AG08395 (cell line): ENCODE data around the gene GLIS2.

Experiments
- DNase-seq: peaks from one replicate; pipeline ENCODE4 v3.0.0; 2012; ENCODE audit warnings: mixed read lengths, low spot score

Gene GLIS2

DNA sequence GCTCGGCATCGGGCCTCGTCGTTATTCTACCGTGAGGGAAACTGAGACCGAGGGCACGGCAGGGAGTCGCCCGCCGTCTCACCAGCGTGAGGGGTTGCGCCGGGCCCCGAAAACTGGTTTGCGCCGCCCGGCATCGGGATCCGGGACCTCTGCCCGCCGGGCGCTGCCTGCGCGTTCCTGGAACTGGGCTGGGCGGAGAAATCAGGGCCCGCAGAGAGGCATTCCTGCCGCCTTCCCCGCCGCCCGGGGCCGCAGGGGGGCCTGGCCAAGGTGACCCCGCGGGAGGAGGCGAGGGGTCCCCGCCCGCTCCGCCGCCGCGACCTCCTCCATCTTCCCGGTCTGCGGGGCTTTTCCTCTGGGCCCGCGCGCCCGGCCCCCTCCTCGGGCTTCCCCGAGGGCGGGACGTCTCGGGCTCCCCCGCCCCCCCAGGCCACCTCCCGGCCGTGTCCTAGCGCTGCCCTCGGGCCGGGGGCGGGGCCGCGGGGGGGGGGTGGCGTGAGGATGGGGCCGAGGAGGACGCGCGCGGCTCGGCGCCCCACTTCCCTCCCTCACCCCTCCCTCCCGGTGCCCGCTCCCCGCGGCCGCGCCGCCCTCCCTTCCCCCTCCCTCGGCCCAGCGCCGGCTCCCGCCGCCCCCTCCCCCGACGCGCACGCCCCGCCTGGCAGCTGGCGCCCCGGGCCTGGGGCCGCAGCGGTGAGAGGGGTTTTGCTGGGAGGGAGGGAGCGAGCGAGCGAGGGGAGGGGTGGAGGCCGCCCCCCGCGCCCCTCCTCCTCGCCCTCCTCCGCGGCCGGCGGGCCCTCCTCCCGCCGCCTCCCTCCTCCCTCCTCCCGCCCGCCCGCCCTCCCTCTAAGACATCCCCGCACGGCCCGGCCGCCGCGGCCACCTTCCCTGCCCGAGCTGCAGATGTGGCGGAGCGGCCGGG lies at the start of gene GLIS2:
TSS of gene GLIS2 (plus strand) at position 882 of the 922 bp plus-strand sequence. CDS start 16,214 bp downstream, outside the sequence.
- peak; percentile 90 for DNase-seq

DNA sequence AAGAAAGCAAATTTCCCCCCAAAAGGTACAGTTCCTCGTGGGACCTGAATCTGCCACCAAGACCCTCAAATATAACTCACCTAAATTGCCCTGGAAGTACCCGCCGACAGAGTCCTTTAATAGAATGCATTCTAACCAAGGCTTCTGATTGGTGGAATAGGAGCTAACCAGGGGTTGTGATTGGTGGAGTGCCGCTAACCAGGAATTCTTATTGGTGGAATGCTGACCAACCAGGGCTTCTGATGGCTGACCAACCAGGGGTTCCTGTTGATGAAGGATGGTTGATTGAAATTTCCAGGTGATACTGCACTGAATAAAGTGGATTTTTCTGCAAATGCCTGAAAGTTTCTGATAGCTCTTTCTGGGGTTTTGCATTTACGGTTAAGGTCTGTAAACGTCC lies 49.5 kb upstream of the GLIS2 start:
- peak; percentile 19 for DNase-seq

DNA sequence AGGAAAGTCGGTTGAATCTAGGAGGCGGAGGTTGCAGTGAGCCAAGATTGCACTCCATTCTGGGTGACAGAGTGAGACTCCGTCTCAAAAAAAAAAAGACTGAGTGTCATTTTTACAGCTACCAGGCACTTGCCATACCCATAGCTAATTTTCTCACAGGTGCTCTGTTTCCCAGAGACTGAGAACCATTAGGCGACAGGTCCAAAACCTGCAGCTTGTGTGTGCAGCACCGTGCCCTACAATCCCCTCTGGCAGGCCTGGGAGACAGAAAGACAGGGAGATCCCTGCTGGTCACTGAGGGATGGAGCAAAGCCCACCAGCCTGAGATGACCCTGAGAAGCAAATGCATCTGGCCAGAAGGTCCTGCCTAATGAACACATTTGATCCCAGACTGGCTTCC lies 45.8 kb upstream of the GLIS2 start:
- no peak for DNase-seq

DNA sequence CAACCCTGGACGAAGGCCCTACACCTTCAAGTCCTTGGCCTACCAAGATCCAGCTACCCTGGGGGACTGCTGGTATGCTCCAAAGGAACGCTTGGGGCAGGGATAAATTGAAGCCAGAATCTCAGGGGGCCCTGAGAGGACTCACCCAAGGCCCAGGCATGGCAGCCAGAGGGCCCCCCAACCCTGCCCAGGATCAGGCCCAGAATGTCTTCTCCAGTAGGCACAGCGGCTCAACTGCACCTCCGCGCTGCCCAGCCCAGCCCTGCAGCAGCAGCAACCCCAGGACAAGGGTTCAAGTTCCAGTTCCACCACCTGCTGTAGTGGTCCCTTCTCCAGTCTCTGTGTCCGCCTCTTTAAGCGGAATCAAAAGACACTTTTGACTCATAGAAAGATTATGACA lies 45.3 kb upstream of the GLIS2 start:
- no peak for DNase-seq

DNA sequence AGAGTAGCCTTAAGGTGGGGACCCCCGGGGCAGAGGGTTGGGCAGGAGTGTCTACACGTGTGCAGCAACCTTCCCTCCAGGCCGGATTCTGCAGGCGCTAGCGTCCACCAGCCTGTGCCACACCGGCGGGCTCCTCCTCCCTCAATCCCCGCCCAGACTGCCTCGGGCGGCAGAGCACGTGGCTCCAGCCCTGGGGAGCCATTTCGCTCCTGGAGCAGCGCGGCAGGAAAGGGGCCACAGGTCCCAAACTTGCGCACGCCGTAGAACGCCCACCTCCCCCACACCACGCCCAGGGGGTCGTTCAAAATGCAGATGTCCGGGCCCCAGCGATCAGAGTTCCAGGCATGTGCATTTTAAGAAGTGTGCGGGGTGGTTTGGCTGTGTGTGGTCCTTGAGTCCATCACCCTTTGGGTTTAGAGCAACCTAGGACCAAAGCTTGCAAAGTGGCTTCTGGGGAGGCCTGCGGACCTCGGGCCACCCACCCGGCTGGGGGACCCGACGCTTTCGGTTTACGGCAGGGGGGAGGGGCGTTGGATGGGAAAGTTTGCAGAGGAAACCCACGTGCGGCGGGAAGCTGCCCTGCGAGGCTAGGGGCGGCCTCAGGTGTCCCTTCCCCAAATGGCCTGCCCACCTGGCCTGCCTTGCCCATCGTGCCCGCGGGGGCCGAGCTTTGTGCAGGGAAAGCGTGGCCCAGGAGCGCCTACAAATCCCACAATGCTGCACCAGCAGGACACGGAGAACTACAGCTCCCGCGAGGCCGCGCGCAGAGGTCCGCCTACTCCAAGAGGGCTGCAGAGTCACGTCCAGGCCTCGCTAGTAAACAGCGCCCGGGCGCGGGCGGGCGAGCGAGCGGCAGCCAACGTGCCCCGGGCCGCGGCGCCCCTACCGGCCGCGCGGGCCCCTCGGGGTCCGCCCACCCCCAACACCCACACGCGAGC lies 44.4 kb upstream of the GLIS2 start:
- DNase-seq, result peak; percentile 89

DNA sequence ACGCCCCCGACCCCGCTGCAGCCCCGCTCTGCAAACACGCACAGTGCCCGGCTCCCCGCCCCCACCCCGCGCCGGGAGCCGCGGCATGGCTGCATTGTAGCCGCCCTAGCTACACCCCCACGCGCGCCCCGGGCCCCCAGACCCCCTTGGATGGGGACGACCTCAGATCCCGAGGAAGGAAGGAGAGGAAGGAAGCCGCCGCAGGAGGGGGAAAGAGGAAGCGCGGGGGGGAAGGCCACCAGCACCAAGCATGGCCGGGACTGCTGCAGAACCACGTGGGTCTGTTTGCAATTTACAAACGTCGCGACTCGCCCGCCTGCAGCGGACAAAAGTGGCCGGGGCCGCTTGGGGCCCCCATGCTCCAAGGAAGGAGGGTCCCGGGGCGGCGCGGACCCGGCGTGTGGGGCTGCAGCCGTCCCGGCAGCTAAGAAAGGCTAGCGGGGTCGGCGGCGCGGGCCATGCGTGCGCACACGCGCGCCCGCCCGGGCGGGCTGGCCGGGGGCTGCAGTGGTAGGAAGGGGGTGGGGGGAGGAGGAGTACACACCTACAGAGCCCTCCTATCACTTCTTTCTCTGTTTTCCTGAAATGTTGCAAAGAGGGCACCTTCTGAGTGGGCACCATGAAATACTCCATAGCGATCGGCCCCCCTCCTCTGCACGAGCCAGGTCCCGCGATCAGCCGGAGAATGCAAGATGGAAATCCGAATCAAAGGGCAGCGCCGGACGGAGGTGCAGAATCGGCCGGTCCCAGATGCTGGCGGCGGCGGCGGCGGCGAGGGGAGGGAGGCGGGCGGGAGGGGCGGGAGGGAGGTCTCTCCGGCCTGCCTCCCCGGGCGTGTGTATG lies 43.5 kb upstream of the GLIS2 start:
- DNase-seq, result peak; percentile 36

DNA sequence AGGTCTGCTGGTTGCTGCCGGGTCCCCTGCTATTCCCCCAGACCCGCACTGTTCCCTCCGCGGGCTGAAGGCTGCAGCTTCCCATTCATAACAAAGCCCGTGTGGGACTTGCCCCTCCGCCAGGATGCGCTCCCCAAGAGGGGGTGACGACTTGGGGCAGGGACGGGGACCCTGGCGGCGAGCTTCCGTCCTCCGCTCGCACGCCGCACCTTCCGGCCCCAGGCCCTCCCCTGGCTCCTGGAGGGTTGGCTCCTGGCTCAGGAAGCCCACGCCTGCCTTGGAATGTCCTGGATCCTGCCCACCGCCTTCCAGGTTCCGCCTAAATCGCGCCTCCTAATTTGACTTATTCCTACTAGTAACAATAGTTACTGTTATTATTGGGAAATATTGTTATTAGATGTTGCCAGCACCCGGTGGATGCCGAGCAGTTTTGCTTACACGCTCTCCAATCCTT lies 42.0 kb upstream of the GLIS2 start:
- no peak for DNase-seq

DNA sequence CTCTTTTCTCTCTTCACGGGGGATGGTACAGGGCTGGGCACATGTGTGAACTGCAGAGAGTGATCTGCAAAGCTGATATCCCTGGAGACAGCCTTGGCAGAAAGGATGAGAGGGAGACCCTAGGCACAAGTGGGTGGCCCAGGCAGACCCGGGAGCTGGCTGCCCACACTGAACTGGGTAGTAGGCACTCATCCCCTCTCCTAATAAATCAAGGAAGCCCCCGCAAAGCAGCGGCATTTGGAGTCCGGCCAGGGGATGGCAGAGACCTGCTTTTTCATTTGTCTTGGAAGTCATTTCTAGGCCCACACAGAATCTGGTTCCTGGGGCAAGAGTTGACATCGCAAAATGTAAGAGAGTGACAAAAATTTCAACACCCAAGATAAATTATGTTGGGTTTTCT lies 40.0 kb upstream of the GLIS2 start:
- no peak for DNase-seq

DNA sequence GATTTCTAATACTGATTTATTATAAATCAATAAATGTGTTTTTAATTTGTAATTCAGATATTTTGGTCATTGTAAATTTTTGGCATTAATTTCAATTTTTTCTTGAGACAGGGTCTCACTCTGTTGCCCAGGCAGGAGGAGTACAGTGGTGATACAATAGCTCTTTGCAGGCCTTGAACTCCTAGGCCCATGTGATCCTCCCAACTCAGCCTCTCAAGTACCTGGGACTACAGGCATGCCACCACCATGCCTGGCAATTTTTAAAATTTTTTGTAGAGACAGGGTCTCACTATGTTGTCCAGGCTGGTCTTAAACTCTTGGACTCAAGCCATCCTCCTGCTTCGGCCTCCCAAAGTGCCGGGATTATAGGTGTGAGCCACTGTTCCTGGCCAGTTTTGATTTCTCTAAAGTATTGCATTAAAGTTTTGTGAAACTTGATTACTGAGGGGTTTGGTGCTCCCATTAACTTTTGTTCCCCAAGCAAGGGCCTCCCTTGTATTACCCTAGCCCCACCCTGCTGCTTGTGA lies 37.8 kb upstream of the GLIS2 start:
- no peak for DNase-seq

DNA sequence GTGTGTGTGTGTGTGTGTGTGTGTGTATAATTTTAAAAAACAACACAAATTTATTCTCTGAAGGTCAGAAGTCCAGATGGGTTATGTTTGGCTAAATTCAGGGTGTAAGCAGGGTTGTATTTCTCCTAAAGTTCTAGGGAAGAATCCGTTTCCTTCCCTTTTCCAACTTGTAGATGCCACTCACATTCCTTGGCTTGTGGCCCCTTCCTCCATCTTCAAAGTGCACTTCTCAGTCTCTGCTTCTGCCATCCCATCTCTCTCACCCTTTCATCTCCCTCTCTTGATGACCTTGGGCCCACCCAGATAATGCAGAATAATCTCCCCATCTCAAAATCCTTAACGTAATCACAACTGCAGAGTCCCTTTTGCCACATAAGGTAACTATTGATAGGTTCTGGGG lies 35.2 kb upstream of the GLIS2 start:
- DNase-seq, result no peak

DNA sequence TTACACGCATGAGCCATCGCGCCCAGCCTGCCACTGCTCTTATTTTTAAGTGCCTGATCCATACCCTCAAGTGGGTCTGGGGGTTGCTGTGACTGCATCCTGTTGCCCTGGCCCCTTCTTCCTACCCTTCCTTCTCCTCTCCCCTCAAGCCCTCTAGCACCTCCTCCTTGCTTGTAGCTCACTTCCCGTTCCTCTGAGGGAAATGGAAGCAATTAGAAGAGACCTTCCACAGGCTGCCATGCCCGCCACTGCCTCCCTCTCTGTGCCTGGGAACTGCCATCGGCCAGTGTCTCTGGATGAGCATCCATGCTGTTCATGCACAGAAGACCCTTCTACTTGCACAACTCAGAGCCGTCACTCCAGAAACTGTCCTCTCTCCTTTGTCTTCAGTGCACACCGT lies 32.4 kb upstream of the GLIS2 start:
- no peak for DNase-seq

DNA sequence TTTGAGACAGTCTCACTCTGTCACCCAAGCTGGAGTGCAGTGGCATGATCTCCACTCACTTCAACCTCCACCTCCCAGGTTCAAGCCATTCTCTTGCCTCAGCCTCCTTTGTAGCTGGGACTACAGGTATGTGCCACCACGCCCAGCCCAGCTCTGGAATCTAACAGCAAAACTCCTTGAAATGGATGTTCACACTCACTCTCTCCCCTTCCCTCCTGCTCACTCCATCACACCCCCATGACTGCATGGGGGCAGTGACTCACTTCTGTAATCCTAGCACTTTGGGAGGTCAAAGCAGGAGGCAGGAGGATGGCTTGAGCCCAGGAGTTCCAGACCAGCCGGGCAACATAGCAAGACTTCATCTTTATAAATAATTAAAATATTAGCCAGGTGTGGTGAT lies 31.9 kb upstream of the GLIS2 start:
- no peak for DNase-seq

DNA sequence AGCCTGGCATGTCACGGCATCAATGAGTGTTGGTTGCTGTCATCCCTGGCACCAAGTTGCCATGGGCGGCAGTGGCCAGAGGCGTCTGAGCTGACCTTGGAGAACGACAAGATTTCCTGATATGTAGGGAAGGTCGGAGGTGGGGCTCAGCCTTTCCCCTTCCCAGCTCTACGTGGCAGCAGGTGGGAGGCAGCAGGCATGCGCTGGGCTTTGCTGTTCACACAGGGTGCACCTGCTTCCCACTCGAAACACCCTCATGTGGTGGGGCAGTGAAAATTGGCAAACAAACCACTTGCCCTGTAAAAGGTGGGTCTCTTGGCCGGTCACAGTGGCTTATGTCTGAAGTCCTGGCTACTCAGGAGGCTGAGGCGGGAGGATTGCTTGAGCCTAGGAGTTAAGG lies 30.7 kb upstream of the GLIS2 start:
- no peak for DNase-seq

DNA sequence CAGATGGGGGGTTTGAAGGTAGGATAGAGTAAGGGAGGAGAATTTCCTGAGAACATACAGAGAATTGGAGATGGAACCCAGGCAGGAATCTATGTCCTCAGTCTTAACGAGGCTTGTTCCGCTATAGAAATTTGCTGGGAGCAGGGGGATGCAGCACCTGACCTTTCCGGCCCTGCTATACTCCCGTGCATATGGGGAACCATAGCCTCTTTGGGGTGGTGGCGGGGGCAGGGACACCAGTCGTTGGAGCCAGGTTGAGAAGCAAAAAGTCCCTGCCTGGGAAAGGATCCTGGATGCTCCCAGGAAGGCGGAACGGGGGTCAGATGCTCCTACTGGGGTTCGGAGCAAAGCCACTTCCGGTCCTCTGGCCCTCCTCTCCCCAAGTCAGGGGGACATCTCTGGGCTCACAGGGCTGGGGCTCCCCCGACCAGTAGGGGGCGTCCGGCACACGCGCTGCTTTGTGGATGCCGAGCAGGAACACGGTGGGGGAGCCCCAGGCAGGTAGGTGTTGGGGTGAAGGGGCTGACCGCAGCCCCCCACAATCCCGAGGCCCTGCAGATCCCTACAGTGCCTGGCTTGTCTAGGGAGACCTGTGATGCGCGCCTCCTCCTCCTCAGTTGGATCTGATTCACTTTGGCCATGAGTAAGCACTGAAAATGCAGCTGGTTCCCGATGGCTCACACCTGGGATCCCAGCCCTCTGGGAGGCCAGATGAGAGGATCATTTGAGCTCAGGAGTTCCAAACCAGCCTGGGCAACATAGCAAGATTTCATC lies 27.5 kb upstream of the GLIS2 start:
- peak; percentile 65 for DNase-seq

DNA sequence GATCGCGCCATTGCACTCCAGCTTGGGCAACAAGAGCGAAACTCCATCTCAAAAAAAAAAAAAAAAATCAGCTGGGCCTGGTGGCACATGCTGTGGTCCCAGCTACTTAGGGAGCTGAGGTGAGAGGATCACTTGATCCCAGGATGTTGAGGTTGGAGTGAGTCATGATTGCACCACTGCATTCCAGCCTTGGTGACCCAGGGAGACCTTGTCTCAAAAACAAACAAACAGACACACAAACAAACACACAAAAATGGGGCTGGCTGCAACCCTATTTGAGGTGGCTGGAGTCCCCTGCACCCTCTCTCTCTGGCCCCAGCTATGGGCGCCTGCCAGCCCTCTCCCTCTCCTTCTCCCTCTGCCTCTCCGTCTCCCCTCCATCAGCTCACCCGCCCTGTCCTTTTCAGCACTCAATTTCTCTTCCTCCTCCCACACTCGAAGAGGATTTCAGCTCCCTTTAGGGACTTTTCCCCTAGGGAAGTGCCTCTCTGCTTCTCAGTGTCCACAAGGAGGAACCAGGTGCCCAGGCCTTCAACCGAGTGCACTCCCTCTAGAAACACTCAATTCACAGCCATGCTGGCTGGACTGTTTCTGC lies 25.5 kb upstream of the GLIS2 start:
- peak; percentile 38 for DNase-seq

DNA sequence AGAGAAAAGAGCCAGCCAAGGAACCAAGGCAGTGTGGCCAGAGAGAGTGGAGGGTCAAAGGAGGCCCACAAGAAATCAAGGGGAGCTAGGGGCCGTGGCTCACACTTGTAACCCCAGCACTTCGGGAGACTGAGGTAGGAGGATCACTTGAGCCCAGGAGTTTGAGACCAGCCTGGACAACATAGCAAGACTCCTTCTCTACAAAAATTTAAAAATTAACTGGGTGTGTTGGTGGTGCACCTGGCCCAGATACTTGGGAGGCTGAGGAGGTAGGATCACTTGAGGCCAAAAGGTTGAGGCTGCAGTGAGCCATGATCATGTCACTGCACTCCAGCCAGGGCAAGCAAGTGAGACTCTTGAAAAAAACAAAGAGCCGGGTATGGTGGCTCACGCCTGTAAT lies 24.2 kb upstream of the GLIS2 start:
- no peak for DNase-seq

DNA sequence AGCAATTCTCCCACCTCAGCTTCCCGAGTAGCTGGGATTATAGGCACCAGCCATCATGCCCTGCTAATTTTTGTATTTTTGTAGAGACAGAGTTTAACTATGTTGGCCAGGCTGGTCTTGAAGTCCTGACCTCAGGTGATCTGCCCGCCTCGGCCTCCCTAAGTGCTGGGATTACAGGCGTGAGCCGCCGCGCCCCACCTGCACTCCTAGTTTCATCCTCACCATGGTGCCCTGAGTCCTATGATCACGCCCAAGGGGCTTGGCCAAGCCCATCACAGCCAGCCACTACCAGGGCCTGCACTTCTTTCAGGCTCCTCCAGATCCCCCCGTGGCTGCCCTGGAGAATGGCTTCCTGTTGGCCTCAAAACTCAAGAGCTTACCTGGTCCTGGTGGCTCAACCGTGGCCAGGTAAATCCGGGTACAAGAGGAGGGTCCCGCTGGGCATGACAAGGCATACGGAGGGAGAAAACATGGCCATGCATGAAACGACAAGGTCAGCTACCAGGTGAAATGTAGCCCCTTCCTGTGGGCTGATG lies 22.6 kb upstream of the GLIS2 start:
- no peak for DNase-seq

DNA sequence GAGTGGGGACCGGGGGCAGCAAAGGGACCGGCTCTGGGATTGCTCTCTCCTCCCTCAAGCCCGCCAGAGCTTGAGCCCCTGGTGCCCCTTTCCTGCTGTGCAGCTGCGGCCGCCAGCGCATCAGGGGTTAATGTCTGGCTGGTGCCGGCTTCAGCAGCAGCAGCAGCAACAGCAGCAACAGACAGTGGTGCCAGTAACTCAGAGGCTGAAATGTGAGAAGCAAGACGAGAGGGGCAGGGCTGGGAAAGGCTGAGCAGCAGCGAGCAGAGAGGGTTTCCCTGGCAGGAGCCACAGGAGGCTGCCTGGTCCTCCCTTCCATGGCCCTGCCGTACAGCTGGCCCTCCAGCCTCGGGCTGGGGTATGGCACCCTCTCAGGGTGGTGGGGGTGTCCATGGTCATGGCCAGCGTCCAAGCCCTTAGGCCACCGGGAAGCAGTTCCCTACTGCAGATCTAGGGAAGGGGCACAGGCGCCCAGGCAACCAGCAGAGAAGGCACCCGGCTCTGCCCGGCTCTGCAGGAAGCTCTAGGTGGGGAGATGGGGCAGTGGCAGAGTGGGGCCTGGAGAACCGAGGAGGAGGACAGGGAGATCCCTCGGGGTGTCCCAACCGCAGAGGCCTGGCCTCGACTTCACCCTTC lies 21.9 kb upstream of the GLIS2 start:
- DNase-seq, result peak; percentile 77

DNA sequence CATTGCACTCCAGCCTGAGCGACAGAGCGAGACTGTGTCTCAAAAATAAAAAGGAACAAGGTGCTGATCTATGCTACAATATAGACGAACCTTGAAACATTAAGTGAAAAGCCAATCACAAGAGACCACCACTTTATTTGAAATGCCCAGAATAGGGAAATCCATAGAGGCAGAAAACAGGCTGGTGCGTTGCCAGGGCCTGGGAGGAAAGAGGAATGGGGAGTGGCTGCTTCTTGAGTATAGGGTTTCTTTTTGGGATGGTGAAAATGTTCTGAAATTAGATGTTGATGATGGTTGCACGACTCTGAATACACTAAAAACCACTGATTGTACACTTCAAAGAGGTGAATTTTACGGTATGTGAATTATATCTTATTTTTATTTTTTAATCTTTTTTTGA lies 20.3 kb upstream of the GLIS2 start:
- DNase-seq, result no peak

DNA sequence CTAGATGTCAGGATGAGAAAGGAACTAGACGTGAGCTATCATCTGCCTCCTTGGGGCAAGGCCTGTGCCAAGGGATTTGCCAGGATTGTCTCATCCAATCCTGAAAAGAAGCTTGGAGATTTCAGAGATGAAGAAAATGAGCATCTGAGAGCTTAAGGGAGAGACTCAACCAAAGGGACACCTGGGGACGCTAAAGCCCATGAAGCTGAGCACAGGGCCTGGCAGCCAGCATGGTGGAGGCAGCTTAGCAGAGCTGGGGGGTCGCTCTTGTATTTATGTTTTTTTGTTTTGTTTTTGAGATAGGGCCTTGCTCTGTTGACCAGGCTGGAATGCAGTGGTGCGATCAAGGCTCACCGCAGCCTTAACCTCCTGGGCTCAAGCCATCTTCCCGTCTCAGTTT lies 18.4 kb upstream of the GLIS2 start:
- DNase-seq, result no peak
